SHP77 (cell line): ENCODE measurements around the gene CFAP299.
"Not testable (repeated sequence)": the region's sequence is repeated elsewhere in the genome, so short reads cannot be mapped to it uniquely, and the experiment has no call there.

Source experiments
- DNase-seq, 2 experiments: peaks; one replicate each; lab custom pipeline; 2025; lab: John Stamatoyannopoulos, UW

CFAP299 gene

GRCh38 chr4:80717204-80717603 lies 381.7 kb downstream of the CFAP299 start:
- no peak for DNase-seq

- DNase-seq: no peak
Observed at GRCh38 chr4:80726471-80726870, 390.9 kb downstream of the CFAP299 start.

DNA sequence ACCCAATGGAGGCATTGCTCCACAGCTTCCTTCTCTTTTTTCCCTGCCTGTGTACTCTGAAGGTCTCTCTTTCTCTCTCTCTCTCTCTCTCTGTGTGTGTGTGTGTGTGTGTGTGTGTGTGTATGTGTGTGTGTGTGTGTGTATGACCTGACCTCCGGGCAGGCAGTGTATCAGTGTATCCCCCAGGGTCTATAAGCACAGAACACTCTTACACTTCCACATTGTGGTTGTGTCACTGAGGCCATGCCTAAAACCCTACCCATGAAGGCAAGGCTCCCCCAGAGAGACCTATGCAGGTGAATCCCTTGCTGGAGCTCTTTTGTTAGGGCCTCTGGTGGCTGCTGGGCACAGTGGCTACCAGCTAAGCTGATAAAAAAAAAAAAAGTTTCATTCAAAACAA lies 394.6 kb downstream of the CFAP299 start:
- no peak for DNase-seq

- DNase-seq: no peak
Observed at GRCh38 chr4:80731436-80731835, 395.9 kb downstream of the CFAP299 start.

DNA sequence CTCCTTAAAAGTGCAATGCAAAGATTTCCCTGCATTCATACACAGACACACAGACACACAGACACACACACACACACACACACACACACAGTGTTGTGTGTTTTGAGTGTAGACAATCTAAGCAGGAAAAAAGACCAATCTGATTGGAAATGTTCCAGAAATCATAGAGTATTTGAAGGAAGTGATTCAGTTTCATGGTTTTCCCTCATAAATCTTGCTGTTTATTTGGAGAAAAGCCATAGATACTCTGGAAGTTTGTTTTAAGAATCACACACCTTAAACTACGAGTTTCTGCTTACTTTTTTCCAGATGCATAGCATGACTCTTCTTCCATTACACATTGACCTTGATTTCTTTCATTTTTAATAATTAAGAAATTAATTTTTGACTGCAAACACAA lies 396.5 kb downstream of the CFAP299 start:
- DNase-seq: no peak

GRCh38 chr4:80740375-80740774 lies 404.8 kb downstream of the CFAP299 start:
- DNase-seq: no peak

DNA sequence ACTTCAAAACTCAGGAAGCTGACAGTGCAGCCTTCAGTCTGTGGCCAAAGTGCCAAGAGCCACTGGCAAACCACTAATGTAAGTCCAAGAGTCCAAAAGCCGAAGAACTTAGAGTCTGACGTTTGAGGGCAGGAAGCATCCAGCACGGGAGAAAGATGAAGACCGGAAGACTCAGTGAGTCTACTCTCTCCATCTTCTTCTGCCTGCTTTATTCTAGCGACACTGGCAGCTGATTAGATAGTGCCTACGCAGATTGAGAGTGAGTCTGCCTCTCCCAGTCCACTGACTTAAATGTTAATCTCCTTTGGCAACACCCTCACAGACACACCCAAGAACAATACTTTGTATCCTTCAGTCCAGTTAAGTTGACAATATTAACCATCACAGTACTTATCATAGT lies 414.0 kb downstream of the CFAP299 start:
- DNase-seq: not testable (repeated sequence)

DNA sequence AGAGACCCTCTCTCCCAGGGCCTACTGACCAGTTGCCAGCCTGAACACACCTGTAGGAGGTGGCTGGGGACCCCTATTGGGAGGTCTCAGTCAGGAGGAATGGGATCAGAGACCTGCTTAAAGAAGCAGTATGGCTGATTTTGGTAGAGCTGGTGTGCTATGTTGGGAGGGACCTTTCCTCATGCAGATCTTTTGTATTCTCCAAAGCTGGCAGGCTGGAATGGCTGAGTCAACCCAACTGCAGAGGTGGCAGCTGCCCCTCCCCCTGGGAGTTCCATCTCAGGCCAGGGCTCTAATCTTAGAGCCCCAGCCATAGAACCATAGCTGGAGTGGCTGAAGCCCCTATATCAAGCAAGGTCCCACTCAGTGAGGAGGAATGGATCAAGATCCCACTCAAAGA lies 415.7 kb downstream of the CFAP299 start:
- no peak for DNase-seq

- no peak for DNase-seq
Observed at GRCh38 chr4:80767944-80768343, 432.4 kb downstream of the CFAP299 start.

- no peak for DNase-seq
Observed at GRCh38 chr4:80776168-80776567, 440.6 kb downstream of the CFAP299 start.

DNA sequence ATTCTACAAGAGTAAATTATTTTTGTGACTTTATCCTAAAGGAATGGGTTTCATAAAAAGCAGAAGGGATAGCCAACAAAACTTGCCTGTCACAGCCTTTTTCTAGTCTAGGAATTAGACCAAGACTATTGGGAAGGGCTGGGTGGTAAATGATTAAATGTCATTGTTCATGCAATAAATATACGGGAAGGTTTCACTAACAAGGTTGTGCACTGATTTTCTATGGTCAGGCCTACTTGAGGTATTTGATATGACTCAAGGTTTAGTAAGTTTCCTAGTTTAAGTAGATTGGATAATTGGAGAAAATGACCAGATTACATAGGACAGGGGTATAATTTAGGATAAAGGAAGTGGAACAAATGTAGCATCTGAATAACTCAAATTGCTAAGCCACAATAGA lies 445.9 kb downstream of the CFAP299 start:
- no peak for DNase-seq

- no peak for DNase-seq
Observed at GRCh38 chr4:80787306-80787705, 451.8 kb downstream of the CFAP299 start.

DNA sequence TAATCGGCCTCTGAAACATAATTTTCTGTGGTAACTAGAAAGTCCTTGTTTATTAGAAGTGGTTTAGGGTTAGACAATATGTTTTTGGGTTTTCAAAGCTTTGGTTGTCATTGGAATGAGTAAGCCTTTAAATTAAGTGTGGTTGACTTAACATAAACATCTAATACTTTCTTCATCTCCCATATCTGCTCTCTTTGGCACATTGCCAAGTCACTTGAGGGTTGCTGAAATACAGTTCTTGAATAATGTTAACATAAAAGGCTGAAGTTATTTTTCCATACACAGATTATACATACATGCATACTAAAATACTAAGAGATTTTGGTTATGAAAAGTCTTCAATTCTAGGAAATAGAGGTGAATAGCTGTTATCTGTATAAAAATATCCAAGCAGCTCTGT lies 453.3 kb downstream of the CFAP299 start:
- DNase-seq: no peak

- no peak for DNase-seq
Observed at GRCh38 chr4:80790152-80790551, 454.6 kb downstream of the CFAP299 start.

DNA sequence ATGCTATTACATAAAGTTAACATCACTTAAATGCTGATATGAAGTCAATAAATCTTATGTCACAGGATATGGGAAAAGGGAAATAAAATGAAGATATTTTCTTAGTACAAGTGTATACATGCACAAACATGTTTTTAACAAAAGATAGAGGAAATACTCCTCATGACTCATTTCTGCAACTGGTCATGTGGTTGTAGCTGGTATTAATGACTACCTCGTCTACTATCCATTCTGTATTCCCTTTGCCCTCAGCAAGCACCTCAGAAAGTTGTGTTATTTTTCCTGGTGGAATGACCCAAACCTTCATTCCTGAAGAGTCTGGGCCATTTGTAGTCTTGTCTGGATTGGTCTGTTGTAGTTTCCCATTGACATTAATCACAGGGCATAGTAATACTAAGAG lies 458.1 kb downstream of the CFAP299 start:
- DNase-seq: not testable (repeated sequence)

- DNase-seq: no peak
Observed at GRCh38 chr4:80798082-80798481, 462.6 kb downstream of the CFAP299 start.

DNA sequence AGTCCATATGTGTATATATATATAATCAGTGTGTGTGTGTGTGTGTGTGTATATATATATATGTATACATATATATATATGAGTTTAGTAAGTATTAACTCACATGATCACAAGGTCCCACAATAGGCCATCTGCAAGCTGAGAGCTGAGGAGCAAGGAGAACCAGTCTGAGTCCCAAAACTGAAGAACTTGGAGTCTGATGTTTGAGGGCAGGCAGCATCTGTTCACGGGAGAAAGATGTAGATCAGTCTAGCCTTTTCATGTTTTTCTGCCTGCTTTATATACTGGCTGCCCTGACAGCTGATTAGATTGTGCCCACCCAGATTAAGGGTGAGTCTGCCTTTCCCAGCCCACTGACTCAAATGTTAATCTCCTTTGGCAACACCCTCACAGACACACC lies 465.2 kb downstream of the CFAP299 start:
- not testable (repeated sequence) for DNase-seq

DNA sequence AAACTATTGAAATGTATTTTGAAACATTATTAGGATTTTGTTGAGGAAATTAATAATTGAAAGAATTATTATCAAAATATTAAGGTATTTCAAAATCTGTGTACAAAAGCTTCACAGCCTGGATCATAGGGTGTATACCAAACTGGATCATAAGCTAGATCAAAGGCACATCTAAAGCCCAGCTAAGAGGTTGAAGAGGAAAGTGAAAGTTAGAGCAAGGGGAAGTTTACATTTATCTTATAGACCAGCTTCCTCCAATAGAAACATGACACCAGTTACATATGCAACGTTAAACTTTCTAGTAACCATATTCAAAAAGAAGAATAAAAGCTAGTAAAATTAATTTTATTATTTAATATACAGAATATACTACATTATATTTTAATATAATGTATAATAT lies 467.8 kb downstream of the CFAP299 start:
- no peak for DNase-seq

GRCh38 chr4:80806472-80806871 lies 470.9 kb downstream of the CFAP299 start:
- DNase-seq: no peak

- no peak for DNase-seq
Observed at GRCh38 chr4:80809039-80809729, 473.7 kb downstream of the CFAP299 start.

DNA sequence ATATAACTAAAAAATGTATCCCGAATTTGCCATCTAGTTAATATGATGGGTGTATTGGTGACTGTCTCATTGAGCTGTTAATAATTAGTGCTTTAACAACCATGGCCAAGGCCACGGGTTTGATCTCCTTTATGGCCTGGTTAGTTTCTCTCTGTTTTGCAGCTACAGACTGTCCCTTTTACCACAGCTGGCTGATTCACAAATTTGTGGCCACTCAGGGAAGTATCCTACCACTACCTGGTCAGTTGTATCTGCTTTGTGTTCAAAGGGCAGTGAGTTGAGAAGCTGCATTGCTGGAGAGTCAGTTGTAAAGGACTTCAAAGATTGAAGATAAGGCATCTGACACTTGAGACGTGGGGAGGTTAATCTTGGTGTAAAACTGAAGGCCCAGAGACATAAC lies 475.9 kb downstream of the CFAP299 start:
- no peak for DNase-seq

DNA sequence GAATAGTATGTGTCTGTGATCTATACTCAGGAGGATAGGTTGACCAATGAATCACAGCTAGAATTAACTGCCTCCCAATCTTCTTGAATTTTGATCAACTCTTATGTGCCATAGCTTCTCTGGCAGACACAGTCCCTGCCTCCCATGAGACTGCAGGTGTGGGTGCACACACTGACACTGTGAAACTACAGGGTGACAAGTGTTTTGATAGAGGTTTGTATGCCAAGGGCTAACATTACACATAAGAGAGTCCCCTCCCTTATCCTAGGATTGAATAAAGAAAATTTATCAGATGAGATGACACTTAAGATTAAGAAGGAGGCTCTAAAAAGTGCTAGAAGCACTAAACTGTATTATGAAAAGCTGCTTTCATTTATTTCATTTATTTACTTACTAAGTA lies 476.6 kb downstream of the CFAP299 start:
- DNase-seq: no peak

DNA sequence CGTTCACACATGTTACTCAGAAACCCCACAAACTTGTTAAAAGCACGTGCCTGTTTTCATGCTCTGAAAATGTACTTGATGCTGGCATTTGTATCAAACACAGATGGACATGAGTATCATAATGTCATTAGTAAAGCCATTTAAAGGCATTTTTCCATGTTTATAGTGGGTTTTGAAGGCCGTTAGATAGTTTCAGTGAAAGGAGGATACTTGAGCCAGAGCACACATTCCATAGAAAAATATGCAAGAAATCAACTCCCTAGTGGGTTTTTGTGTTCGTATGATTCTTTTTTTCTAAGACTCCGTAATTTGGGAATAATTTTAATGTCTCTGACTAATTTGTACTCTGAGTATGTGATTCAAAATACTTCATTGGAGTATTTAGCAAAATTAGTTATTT lies 478.7 kb downstream of the CFAP299 start:
- DNase-seq: no peak
